SKM-1 treated with dmso at 0.1 percent for 144 hours (cell line): ENCODE results near the gene CNNM1.
A peak's percentile ranks its signal among the peaks of the same experiment; 100 is the strongest.

Experiments used
- DNase-seq: peaks from one replicate; lab custom pipeline; 2025; ENCODE audit not compliant: unreplicated experiment; lab: John Stamatoyannopoulos, UW

Gene CNNM1

GRCh38 chr10:99329304-99329553 lies at the start of gene CNNM1:
TSS of gene CNNM1 (plus strand) at chr10:99329356. CDS start at chr10:99329388, 32 bp downstream.
- DNase-seq = peak; percentile 7

GRCh38 chr10:99279626-99280111 lies 49.5 kb upstream of the CNNM1 start:
- no peak for DNase-seq

DNA sequence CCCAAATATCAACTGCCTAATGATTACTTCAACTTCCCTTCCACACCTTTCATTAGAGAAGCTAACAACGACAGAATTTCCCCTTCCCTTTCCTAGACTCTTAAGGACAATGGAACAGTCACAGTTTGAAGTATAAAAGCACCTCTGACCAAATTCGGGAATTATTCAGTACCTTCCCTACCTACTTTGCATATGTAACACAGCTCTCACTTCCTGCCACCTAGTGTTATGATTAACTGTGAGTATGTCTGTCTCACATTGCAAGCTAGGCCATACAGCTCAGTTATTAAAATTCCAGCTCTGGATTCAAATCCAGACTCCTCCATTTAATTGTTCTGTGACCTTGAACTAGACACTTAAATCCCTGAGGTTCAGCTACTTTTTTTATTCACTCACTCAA lies 48.7 kb upstream of the CNNM1 start:
- no peak for DNase-seq

DNA sequence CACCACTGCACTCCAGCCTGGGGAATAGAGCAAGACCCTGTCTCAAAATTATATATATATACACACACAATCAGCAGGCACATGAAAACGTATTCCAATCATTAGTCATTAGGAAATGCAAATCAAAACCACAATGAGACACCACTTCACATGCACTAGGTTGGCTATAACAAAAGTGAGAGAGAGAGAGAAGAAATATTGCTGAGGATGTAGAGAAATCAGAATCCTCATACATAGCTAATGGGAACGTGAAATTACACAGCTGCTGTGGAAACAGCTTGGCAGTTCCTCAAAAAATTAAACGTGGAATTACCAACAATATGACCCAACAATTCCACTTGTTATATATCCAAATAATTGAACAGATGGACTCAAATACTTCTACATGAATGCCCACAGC lies 43.3 kb upstream of the CNNM1 start:
- no peak for DNase-seq

DNA sequence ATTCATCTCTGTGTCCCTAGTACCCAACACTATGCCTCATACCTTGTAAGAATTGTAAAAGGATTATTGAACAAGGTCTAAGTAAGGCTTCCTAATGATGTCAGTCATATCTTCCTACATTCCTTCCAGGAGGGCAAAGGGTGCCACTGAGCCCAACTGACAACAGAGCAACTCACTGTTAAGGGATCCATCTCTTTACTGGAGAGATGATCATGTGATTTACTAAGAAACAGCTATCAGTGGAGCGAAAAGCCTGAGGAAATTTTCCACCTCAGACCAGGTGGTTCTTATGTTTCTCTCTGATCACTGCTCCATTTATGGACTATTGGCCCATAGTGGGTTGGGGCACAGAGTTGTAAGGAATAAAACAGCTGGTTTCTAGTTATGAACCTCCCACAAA lies 38.9 kb upstream of the CNNM1 start:
- no peak for DNase-seq

DNA sequence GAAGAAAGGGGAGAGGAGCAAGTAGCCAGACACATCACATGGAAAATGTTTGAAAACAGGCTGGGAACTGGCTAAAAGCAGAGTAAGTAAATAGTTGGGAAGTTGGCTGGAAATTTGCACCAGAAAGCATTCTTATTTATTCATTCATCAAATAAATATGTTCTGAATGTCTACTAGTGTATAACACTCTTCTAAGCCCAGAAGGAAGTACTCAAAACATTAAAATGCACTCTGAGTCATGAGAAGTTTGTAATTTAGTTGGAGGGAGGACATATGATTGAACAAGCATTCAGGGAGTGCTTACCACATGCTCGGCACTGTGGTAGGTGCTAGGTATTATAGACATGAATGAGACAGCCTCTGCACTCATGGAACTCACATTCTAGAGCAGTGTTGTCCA lies 37.0 kb upstream of the CNNM1 start:
- DNase-seq = no peak

- DNase-seq = no peak
Measured at GRCh38 chr10:99296605-99297004, 32.6 kb upstream of the CNNM1 start.

DNA sequence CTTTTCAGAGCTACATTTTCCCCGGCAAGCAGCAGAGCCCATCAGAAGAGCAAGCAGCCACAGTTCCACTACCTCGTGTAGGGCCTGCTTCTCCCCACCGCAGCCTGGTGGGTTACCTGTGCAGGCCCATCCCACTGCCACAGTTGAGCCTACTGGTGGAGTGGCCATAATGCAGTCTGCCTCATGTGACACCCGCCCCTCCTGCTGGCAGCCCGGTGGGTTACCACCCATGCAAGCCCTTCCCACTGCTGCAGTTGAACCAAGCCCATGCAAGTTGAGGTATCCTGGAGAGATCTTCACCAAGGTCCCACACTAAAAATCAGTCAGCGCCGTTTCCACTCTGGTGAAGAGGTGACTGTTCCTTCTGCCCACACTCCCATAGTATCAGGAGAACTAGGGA lies 32.1 kb upstream of the CNNM1 start:
- DNase-seq = no peak

GRCh38 chr10:99303899-99304861 lies 25.0 kb upstream of the CNNM1 start:
- DNase-seq = no peak

DNA sequence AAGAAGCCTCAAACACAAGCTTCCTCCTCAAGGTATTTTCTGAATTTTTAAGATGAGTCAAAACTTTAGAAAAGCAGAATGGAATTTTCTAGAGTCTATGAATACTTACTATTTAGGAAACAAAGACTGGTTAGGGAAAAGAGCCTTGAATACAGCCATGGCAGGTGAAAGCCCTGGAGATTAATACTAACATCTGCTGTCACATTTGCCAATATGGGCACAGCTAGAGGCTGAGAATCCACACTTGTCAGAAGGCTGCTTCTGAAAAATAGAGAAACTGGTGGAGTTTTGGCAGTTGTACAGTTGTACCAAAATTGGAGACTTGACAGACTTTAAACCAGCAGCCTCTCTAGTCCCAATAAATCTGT lies 24.3 kb upstream of the CNNM1 start:
- no peak for DNase-seq

DNA sequence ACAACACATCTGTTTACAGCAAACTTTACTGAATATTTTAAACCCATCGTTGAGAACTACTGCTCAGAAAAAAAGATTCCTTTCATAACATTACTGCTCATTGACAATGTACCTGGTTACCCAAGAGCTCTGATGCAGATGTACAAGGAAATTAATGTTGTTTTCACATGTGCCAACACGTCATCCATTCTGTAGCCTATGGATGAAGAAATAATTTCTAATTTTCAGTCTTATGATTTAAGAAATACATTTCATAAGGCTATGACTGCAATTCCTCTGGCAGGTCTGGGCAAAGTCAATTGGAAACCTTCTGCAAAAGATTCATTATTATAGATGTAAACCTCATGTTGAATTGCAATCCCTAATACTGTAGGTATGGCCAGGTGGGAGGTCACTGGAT lies 16.7 kb upstream of the CNNM1 start:
- no peak for DNase-seq

DNA sequence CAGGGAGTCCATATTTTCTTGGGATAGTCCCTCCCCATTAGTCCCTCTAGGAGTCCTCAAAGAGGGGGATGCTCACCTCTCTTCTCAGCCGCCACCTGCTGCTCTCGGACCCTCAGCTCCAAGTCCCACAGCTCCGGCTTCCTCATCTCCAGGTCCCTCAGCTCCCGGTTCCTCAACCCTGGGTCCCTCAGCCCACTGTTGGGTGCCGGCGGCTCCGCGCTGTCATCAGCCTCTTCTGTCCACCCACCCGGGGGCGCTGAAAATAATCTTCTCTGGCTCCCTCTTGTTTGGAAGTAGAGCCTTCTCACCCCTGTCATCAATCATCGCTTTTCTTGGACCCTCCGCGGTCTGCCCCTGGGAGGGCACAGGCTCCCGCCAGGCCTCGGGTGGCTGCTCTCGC lies 13.3 kb upstream of the CNNM1 start:
- DNase-seq = no peak

DNA sequence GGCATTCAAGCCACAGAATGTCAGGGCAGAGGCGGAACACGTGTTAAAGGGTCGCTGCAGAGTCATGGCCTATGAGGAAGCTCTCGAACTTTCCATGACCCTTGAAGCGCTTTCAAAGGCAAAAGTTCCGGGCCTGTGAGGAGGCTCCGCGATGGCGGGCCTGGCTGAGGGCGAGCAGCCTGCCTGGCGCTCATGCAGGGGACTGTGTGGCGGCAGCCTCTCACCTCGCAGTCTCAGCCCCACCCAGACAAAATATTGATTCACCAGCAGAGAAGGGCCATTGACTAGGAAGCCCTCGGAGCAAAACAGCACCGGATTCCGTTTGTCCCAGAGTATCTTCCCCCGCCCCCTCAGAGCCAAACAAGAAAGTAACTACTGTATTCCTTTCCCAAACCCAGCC lies 12.8 kb upstream of the CNNM1 start:
- DNase-seq = no peak

DNA sequence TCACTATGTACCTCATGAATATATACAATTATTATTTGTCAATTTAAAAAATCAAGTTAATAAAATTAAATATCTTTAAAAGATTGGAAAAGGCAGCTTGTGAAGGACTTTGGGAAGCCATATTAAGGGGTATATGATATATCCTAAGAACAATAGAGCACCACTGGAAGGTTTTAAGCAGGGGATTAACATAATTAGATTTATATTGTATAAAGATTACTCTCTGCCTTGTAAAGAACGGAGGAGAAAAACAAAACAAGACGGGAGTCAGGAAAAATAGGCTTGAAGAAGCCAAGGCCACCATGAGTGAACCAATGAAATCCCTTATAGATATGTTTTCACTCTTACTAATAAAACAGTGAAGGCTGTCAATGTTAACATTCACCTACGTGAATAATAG lies 11.1 kb upstream of the CNNM1 start:
- no peak for DNase-seq

- no peak for DNase-seq
Measured at GRCh38 chr10:99318475-99318874, 10.7 kb upstream of the CNNM1 start.

DNA sequence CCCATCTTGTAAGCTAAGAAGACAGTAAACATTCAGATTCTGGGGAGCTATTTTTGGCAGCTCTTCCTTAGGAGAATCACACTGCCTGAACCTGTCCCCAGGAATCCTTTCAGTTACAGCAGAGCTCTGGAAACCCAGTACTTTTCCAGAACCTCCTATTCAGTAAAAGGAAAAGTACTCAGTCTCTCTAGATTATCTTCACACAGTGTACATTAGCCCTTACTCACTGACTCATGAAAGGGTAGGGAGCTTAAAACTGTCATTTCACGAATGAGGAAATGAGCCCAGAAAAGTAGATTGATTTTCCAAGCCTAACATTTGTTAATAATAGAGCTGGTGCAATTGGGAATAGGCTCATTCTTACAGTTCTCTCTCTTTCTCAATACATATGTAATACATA lies 3.9 kb upstream of the CNNM1 start:
- no peak for DNase-seq

GRCh38 chr10:99326871-99327270 lies 2.3 kb upstream of the CNNM1 start:
- no peak for DNase-seq

DNA sequence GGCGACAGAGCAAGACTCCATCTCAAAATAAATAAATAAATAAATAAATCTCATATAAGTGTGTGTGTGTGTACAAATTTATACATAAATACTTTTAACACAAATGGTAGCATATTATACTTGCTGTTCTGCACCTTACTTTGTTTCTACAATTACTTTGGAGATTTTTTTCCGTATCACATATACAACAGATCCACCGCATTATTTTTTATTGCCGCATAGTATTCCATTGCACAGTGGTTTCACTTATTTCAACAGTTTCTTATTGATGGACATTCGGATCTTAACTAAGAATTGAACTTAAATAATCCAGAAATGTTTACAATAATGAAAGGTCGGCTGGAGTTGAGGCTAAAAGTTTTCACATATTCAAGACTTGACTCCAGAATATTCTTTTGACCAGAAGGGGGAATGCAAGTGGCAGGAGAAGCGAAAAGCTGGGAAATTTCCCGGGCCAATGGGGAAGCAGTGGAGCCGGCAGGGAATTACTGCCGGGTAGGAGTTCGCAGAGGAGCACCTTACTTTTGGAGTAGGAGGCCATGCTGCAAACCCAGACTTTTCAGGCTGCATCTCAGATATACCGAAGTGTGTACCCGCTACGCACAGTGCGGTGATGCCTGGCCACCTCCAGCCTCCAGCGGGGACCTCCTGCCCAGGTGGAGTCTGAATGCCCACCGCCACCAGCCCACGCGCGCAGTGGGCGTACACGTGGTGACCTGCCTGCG lies 415 bp upstream of the CNNM1 start:
- DNase-seq = no peak

- DNase-seq = no peak
Measured at GRCh38 chr10:99329554-99330346, 594 bp downstream of the CNNM1 start.

DNA sequence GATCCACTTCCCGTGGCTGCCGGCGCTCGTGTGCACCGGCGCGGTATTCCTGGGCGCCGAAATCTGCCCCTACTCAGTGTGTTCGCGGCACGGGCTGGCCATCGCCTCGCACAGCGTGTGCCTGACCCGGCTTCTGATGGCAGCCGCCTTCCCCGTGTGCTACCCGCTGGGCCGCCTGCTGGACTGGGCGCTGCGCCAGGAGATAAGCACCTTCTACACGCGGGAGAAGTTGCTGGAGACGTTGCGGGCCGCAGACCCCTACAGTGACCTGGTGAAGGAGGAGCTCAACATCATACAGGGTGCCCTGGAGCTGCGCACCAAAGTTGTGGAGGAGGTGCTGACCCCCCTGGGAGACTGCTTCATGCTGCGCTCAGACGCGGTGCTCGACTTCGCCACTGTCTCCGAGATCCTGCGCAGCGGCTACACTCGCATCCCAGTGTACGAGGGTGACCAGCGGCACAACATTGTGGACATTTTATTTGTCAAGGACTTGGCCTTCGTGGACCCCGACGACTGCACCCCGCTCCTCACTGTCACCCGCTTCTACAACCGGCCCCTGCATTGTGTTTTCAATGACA lies 1.3 kb downstream of the CNNM1 start:
- no peak for DNase-seq

DNA sequence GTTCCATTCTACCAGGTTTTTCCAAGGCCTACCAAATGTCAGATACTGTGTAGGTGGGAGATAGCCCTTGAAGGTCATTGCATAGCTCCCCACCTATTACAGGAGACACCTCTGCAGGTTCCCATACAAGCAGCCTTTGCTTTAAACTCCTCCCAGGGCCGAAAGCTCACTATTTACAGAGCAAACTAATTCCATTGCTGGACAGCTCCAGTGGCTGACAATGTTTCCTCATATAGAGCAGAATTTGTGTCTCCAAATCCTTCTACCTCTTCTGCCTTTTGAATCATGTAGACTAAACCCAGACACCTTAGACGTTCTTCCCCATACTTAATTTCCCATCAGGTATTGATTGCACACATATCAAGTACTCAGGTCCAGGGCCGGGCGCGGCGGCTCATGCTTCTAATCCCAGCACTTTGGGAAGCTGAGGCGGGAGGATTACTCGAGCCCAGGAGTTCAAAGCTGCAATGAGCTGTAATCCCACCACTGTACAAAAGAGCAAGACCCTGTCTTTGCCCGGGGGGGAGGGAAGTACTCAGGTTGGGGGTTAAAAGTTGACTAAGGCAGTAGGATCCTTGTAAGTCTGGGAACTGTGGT lies 2.1 kb downstream of the CNNM1 start:
- DNase-seq = no peak
